Measurements from ENCODE around the gene MMP3.
"Not testable (repeated sequence)": the region's sequence is repeated elsewhere in the genome, so short reads cannot be mapped to it uniquely, and the experiment has no call there.

Gene MMP3

GRCh38 chr11:102878595-102878994 is 35.2 kb upstream of the MMP3 start:
- Histone ChIP-seq H3K4me2 (ENCODE audit: low read depth, low read length, poor library complexity, severe bottlenecking) (no peak overlapping the region), H3K9me3 (ENCODE audit: insufficient read depth, low read length) (no peaks in the 10 kb centered on the region), H4K20me1 (ENCODE audit: low read depth, low read length) (no peaks in the 10 kb centered on the region), H3K9me2 (replicated peaks; ENCODE audit: insufficient read depth, low read length) (no peaks in the 10 kb centered on the region), H3K27me3 (ENCODE audit: low read length) (no peaks in the 10 kb centered on the region), H3K27ac (ENCODE audit: low read depth, low read length) (no peak overlapping the region), H3K36me3 (ENCODE audit: low read length) (no peaks in the 10 kb centered on the region), H3K79me2 (ENCODE audit: insufficient read depth, low read length) (no peaks in the 10 kb centered on the region), H3F3A (ENCODE audit: insufficient read depth) (no peaks in the 10 kb centered on the region), H3K9ac (ENCODE audit: low read length) (no peak overlapping the region), H2AFZ (ENCODE audit: low read depth, low read length, severe bottlenecking) (no peak overlapping the region), H3K4me3 (ENCODE audit: insufficient read depth, low read length, poor library complexity, severe bottlenecking) (no peak overlapping the region)
- TF ChIP-seq EZH2phosphoT487 (conservative IDR thresholded peaks at IDR 0.05; ENCODE audit: low read length), result no peak
- TF ChIP-seq, protein P1, sequence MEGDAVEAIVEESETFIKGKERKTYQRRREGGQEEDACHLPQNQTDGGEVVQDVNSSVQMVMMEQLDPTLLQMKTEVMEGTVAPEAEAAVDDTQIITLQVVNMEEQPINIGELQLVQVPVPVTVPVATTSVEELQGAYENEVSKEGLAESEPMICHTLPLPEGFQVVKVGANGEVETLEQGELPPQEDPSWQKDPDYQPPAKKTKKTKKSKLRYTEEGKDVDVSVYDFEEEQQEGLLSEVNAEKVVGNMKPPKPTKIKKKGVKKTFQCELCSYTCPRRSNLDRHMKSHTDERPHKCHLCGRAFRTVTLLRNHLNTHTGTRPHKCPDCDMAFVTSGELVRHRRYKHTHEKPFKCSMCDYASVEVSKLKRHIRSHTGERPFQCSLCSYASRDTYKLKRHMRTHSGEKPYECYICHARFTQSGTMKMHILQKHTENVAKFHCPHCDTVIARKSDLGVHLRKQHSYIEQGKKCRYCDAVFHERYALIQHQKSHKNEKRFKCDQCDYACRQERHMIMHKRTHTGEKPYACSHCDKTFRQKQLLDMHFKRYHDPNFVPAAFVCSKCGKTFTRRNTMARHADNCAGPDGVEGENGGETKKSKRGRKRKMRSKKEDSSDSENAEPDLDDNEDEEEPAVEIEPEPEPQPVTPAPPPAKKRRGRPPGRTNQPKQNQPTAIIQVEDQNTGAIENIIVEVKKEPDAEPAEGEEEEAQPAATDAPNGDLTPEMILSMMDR (IDR thresholded peaks at IDR 0.05; ENCODE audit: insufficient read depth, low read length, poor library complexity, severe bottlenecking), result no peak

GRCh38 chr11:102874852-102875251 is 31.4 kb upstream of the MMP3 start, which contains the start of gene MMP12:
MMP12 (minus strand) TSS chr11:102874982; CDS start chr11:102874937, 45 bp downstream.
- TF ChIP-seq EZH2phosphoT487 (conservative IDR thresholded peaks at IDR 0.05; ENCODE audit: low read length), result no peak
- TF ChIP-seq, protein P1 (IDR thresholded peaks at IDR 0.05; ENCODE audit: insufficient read depth, low read length, poor library complexity, severe bottlenecking), result no peak
- no peak within 1 kb of the TSS for H3K4me3 ChIP-seq (ENCODE audit: insufficient read depth, low read length, poor library complexity, severe bottlenecking)
- H3K36me3 ChIP-seq (ENCODE audit: low read length), result no peaks in the 10 kb centered on the region
- no peaks in the 10 kb centered on the region for H4K20me1 ChIP-seq (ENCODE audit: low read depth, low read length)
- H3K27ac ChIP-seq (ENCODE audit: low read depth, low read length), result no peak within 1 kb of the TSS
- no peak within 1 kb of the TSS for H3K9ac ChIP-seq (ENCODE audit: low read length)
- H3K27me3 ChIP-seq (ENCODE audit: low read length), result no peaks in the 10 kb centered on the region
- no peak within 1 kb of the TSS for H2AFZ ChIP-seq (ENCODE audit: low read depth, low read length, severe bottlenecking)
- no peaks in the 10 kb centered on the region for H3K79me2 ChIP-seq (ENCODE audit: insufficient read depth, low read length)
- no peaks in the 10 kb centered on the region for H3F3A ChIP-seq (ENCODE audit: insufficient read depth)
- no peaks in the 10 kb centered on the region for H3K9me2 ChIP-seq (replicated peaks; ENCODE audit: insufficient read depth, low read length)
- no peak within 1 kb of the TSS for H3K4me2 ChIP-seq (ENCODE audit: low read depth, low read length, poor library complexity, severe bottlenecking)
- no peaks in the 10 kb centered on the region for H3K9me3 ChIP-seq (ENCODE audit: insufficient read depth, low read length)

DNA sequence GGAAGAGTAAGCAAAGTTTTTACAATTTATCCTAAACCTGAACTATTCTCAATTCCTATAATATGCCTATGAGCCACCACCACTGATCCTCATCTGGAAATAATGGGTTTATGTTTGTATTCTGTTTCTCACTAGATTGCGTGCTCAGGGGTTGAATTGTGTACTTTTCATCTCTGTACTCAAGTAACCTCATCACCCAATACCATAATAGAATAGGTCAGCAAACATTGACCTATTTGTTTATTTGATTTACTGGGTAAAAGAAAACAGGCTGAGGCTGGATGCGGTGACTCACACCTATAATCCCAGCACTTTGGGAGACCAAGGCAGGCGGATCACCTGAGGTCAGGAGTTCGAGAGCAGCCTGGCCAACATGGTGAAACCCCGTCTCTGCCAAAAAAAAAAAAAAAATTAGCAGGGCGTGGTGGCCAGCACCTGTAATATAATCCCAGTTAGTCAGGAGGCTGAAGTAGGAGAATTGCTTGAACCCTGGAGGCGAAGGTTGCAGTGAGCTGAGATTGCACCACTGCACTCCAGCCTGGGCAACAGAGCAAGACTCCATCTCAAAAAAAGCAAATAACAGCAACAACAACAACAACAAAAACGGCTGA is 26.1 kb upstream of the MMP3 start:
- not testable (repeated sequence) for H3F3A ChIP-seq (ENCODE audit: insufficient read depth); H3K4me3 ChIP-seq (ENCODE audit: insufficient read depth, low read length, poor library complexity, severe bottlenecking); H3K4me2 ChIP-seq (ENCODE audit: low read depth, low read length, poor library complexity, severe bottlenecking); H3K27me3 ChIP-seq (ENCODE audit: low read length); H3K9me3 ChIP-seq (ENCODE audit: insufficient read depth, low read length); H4K20me1 ChIP-seq (ENCODE audit: low read depth, low read length); H3K27ac ChIP-seq (ENCODE audit: low read depth, low read length); H3K79me2 ChIP-seq (ENCODE audit: insufficient read depth, low read length); H2AFZ ChIP-seq (ENCODE audit: low read depth, low read length, severe bottlenecking); H3K9me2 ChIP-seq (replicated peaks; ENCODE audit: insufficient read depth, low read length); H3K36me3 ChIP-seq (ENCODE audit: low read length); H3K9ac ChIP-seq (ENCODE audit: low read length)

- TF ChIP-seq, protein P1 (IDR thresholded peaks at IDR 0.05; ENCODE audit: insufficient read depth, low read length, poor library complexity, severe bottlenecking), result no peak
- TF ChIP-seq EZH2phosphoT487 (conservative IDR thresholded peaks at IDR 0.05; ENCODE audit: low read length), result no peak
- no peaks in the 10 kb centered on the region for H4K20me1 ChIP-seq (ENCODE audit: low read depth, low read length)
- H3K79me2 ChIP-seq (ENCODE audit: insufficient read depth, low read length), result no peaks in the 10 kb centered on the region
- H3K9me2 ChIP-seq (replicated peaks; ENCODE audit: insufficient read depth, low read length), result no peaks in the 10 kb centered on the region
- no peak overlapping the region for H3K4me3 ChIP-seq (ENCODE audit: insufficient read depth, low read length, poor library complexity, severe bottlenecking)
- no peaks in the 10 kb centered on the region for H3K36me3 ChIP-seq (ENCODE audit: low read length)
- H3K27me3 ChIP-seq (ENCODE audit: low read length), result no peaks in the 10 kb centered on the region
- no peak overlapping the region for H3K27ac ChIP-seq (ENCODE audit: low read depth, low read length)
- H2AFZ ChIP-seq (ENCODE audit: low read depth, low read length, severe bottlenecking), result no peak overlapping the region
- H3K4me2 ChIP-seq (ENCODE audit: low read depth, low read length, poor library complexity, severe bottlenecking), result no peak overlapping the region
- no peak overlapping the region for H3K9ac ChIP-seq (ENCODE audit: low read length)
- no peaks in the 10 kb centered on the region for H3F3A ChIP-seq (ENCODE audit: insufficient read depth)
- H3K9me3 ChIP-seq (ENCODE audit: insufficient read depth, low read length), result no peaks in the 10 kb centered on the region
These were observed 24.9 kb upstream of the MMP3 start for GRCh38 chr11:102868339-102868738.

All from SU-DHL-6 (cell line).